Peyer's patch (tissue), 4 donors: ENCODE data around the gene GALC.

Experiments
- CTCF ChIP-seq, 6 experiments: fragments of 450-650 bp in 4 of 6; fragments of 200-600 bp in 2 of 6; sonication (generic) in 1 of 6; IDR thresholded peaks; one replicate each; pipeline ENCODE4 v1.5.1; 2017 to 2019; ENCODE audit warnings: antibody characterized with exemption in 6 of 6, mild to moderate bottlenecking in 3 of 6, moderate library complexity in 1 of 6
- POLR2A ChIP-seq, 2 donors: fragments of 450-650 bp; IDR thresholded peaks; one replicate each; pipeline ENCODE4 v1.5.1; 2017; ENCODE audit warnings: antibody characterized with exemption in 2 of 2, mild to moderate bottlenecking in 2 of 2, moderate library complexity in 2 of 2

GRCh38 chr14:87934185-87934584 is 58.8 kb downstream of the GALC start:
- TF ChIP-seq CTCF (IDR thresholded peaks at IDR 0.05) (no peak), POLR2A (IDR thresholded peaks at IDR 0.05) (no peak)
